T-helper 1 cell treated with Interleukin-12 subunit alpha and Interleukin-12 subunit beta and Interleukin-4 antibody, amounts not matched to agents 30 μg/mL and 1 μg/mL, for 36 hours (primary cell): ENCODE measurements around the gene HSD17B4.
A peak's percentile ranks its signal among the peaks of the same experiment; 100 is the strongest.
"Not testable (repeated sequence)": the region's sequence is repeated elsewhere in the genome, so short reads cannot be mapped to it uniquely, and the experiment has no call there.

Experiments used
- H3K27ac Mint-ChIP-seq: one replicate; pipeline ENCODE4 v1.8.0; 2021; ENCODE audit warnings: mild to moderate bottlenecking, mixed read lengths
- H3K27me3 Mint-ChIP-seq: one replicate; pipeline ENCODE4 v1.8.0; 2021; ENCODE audit warnings: low read depth, mixed read lengths
- H3K36me3 Mint-ChIP-seq: one replicate; pipeline ENCODE4 v1.8.0; 2021; ENCODE audit warnings: low read depth, mixed read lengths
- H3K4me1 Mint-ChIP-seq: one replicate; pipeline ENCODE4 v1.8.0; 2021; ENCODE audit warnings: low read depth, mixed read lengths
- H3K4me3 Mint-ChIP-seq: one replicate; pipeline ENCODE4 v1.8.0; 2021; ENCODE audit warnings: mild to moderate bottlenecking, moderate library complexity, mixed read lengths
- H3K9me3 Mint-ChIP-seq: one replicate; pipeline ENCODE4 v1.8.0; 2021; ENCODE audit warnings: mixed read lengths

The HSD17B4 gene

DNA sequence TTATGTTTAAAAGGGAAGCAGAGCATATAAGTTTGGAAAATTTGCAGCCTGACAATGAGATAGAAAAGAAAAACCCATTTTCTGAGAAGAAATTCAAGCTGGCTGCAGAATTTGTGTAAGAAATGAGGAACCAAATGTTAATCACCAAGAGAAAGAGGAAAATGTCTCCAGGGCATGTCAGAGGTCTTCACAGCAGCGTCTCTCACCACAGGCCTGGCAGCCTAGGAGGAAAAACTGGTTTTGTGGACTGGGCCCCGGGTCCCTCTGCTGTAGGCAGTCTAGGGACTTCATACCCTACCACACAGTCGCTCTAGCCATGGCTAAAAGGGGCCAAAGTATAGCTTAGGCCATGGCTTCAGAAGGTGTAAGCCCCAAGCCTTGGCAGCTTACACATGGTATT lies 32.1 kb upstream of the HSD17B4 start:
- H3K4me3 Mint-ChIP-seq = no peak overlapping the region
- H3K27ac Mint-ChIP-seq = no peak overlapping the region
- H3K27me3 Mint-ChIP-seq = peaks cover 5% of the 10 kb centered on the region
- no peaks in the 10 kb centered on the region for H3K36me3 Mint-ChIP-seq
- no peaks in the 10 kb centered on the region for H3K9me3 Mint-ChIP-seq
- peaks cover 9% of the 10 kb centered on the region for H3K4me1 Mint-ChIP-seq

DNA sequence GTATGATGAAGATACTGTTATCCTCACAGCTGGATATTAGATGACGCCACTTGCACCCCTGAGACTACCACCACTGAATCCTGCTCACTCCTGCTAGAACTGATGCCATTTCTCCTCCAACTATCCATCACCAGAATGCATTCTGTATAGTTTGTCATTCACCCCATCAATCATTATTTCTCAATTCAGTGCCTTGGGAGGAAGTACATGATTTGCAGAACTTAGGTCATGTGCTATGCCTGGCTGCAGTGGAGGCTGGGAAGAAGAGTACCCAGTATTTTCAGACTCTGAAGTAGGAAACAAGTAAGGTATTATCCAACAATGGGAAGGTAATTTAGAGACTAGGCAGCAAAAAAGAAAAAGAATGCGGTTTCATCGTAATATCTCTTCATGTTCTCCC lies 26.2 kb upstream of the HSD17B4 start:
- Mint-ChIP-seq H3K36me3 (no peaks in the 10 kb centered on the region), H3K27ac (no peak overlapping the region), H3K27me3 (peaks cover 5% of the 10 kb centered on the region), H3K4me1 (peaks cover 3% of the 10 kb centered on the region), H3K9me3 (peaks cover 1% of the 10 kb centered on the region), H3K4me3 (no peak overlapping the region)

DNA sequence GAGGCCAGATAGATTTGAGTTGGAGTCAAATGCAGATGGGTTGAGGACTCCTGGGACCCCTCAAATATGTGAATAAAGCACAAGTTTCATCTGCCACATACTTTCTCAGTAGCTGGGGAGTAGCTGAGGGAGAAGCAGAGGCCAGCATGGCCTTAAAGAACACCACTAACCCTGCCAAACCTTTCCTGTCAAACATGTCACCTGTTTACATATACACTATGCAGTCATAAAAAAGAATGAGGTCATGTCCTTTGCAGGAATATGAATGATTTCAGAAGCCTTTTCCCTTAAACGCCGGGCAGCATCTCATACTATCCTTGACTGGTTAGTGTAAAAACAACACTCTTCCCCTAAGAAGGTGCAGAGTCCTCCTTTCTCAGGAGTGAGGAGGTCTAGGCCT lies 25.2 kb upstream of the HSD17B4 start:
- H3K27ac Mint-ChIP-seq = no peak overlapping the region
- H3K27me3 Mint-ChIP-seq = peaks cover 5% of the 10 kb centered on the region
- no peaks in the 10 kb centered on the region for H3K36me3 Mint-ChIP-seq
- no peak overlapping the region for H3K4me3 Mint-ChIP-seq
- H3K4me1 Mint-ChIP-seq = peaks cover 3% of the 10 kb centered on the region
- H3K9me3 Mint-ChIP-seq = peaks cover 3% of the 10 kb centered on the region

DNA sequence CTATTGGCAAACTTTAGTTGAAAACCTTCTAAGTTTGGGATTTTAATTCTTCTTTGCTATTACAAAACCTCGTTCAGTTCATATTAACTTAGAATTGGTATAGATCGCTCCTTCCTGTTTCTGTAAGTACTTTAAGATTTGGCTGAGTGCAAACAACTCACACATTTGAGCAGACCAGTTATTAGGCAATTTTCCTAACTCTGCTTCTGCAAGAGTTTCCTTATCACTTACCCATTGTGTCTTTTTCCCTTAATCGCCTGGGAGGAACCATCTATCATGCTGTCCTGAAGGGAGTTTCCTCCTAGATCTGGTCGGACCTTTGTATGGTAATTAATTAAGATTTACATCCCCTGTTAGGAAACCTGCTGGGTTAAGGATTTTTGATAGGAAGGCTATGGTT lies 24.7 kb upstream of the HSD17B4 start:
- H3K4me1 Mint-ChIP-seq, H3K4me3 Mint-ChIP-seq, H3K9me3 Mint-ChIP-seq, H3K36me3 Mint-ChIP-seq, H3K27ac Mint-ChIP-seq, H3K27me3 Mint-ChIP-seq: not testable (repeated sequence)

DNA sequence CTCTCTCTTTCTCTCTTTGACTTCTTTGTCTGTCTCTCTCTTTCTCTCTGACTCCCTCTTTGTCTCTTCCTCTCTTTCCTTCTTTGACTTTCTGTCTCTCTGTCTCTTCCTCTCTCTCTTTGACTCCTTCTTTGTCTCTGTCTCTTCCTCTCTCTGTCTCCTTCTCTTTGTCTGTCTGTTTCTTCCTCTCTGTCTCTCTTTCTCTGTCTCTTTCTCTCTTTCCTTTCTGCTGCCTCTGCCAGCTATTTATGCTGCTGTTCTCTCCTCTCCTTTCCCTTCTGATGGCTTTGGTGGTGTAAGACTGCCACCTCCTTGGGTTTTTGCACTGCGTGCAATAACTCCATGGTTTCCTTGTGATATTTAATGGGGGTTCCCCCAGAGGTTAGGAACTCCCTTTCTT lies 24.1 kb upstream of the HSD17B4 start:
- not testable (repeated sequence) for H3K4me1 Mint-ChIP-seq, H3K27me3 Mint-ChIP-seq, H3K4me3 Mint-ChIP-seq, H3K27ac Mint-ChIP-seq, H3K36me3 Mint-ChIP-seq, H3K9me3 Mint-ChIP-seq

DNA sequence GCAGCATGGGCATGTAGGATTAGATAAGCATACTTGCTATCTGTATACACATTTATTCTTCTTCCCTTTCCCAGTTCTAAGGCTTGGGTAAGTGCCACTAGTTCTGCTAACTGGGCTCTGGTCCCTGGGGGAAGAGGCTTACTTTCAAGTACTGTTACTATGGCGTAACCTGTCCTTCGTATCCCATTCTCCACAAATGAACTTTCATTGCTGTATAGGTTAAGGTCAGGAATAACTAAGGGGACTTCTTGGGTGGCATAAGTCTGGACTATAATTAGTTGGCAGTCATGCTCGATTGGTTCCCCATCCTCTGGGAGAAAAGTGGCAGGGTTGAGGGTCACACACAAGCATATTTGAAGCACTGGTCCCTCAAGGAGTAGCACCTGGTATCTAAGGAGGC lies 23.7 kb upstream of the HSD17B4 start:
- H3K27ac Mint-ChIP-seq, H3K4me3 Mint-ChIP-seq, H3K4me1 Mint-ChIP-seq, H3K9me3 Mint-ChIP-seq, H3K27me3 Mint-ChIP-seq, H3K36me3 Mint-ChIP-seq: not testable (repeated sequence)

DNA sequence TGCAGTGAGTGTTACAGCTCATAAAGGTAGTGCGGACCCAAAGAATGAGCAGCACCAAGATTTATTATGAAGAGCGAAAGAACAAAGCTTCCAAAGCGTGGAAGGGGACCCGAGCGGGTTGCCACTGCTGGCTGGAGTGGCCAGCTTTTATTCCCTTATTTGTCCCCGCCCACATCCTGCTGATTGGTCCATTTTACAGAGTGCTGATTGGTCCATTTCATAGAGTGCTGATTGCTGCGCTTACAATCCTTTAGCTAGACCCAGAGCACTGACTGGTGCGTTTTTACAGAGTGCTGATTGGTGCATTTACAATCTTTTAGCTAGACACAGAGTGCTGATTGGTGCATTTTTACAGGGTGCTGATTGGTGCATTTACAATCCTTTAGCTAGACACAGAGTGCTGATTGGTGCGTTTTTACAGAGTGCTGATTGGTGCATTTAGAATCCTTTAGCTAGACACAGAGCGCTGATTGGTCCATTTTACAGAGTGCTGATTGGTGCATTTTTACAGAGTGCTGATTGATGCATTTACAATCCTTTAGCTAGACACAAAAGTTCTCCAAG lies 19.5 kb upstream of the HSD17B4 start:
- H3K36me3 Mint-ChIP-seq, H3K9me3 Mint-ChIP-seq, H3K27ac Mint-ChIP-seq, H3K4me3 Mint-ChIP-seq: not testable (repeated sequence)
- H3K27me3 Mint-ChIP-seq = peaks cover 12% of the 10 kb centered on the region
- H3K4me1 Mint-ChIP-seq = peaks cover 11% of the 10 kb centered on the region

DNA sequence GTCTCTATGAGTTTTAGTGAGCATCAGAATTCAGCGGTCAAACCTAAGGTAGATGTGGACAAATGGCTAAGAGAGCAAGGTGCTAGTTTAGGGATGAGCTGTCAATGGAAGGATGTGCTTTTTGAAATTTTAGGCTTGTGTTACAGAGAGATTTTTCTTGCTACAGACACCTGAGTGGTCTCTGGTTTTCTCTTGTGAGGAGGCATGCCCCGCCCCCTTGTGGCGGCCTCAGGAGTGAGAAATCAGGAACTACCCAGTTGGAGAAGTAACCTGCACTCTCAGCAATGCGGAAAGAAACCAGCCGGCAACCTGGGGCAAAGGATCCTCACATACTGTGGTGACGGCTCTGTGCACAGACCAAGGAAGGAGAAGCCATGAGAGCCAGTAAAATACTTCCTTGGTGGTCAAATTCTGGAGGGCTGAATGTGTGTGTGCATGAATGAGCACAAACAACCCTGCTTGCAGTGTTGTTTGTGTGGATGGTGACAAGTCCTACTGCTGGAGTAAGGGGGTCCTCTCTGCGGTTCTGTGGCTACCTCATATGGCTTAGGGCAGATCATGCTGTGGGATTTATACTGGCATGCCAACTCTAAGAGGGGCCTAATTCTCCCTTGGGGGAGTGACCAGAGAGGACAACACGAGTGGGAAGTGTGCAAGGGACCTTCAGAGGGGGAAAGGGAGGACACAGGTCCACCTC lies 16.7 kb upstream of the HSD17B4 start:
- peaks cover 3% of the 10 kb centered on the region for H3K9me3 Mint-ChIP-seq
- no peaks in the 10 kb centered on the region for H3K36me3 Mint-ChIP-seq
- peaks cover 11% of the 10 kb centered on the region for H3K4me1 Mint-ChIP-seq
- H3K27ac Mint-ChIP-seq = no peak overlapping the region
- no peak overlapping the region for H3K4me3 Mint-ChIP-seq
- H3K27me3 Mint-ChIP-seq = peaks cover 25% of the 10 kb centered on the region

DNA sequence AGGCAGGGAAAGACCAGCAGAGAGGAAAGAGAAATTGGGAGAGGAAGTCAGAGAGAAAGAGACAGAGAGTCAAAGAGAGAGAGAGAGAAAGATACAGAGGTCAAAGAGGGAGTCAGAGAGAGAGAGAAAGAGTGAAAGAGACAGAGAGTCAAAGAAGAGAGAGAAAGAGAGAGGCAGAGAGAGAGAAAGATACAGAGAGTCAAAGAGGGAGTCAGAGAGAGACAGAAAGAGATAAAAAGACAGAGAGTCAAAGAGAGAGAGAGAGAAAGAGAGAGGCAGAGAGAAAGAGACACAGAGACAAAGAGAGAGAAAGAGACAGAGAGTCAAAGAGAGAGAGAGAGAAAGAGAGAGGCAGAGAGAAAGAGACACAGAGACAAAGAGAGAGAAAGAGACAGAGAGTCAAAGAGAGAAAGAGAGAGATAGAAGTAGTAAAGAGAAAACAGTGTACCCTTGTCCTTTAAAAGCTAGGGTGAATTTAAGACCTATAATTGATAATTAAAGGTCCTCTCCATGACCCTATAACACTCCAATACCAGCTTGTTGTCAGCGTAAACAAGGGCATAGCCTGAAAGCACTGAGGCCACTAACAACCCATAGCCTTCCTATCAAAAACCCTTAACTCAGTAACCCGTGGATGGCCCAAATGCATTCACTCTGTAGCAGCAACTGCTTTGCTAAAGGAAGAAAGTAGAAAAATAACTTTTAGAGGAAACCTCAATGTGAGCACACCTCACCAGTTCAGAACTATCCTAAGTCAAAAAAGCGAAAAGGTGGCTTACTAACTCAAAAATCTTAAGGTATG lies 14.3 kb upstream of the HSD17B4 start:
- Mint-ChIP-seq H3K4me1 (peaks cover 11% of the 10 kb centered on the region), H3K27me3 (peaks cover 46% of the 10 kb centered on the region), H3K4me3 (peak overlapping the region; percentile 18)
- not testable (repeated sequence) for H3K36me3 Mint-ChIP-seq, H3K27ac Mint-ChIP-seq, H3K9me3 Mint-ChIP-seq

DNA sequence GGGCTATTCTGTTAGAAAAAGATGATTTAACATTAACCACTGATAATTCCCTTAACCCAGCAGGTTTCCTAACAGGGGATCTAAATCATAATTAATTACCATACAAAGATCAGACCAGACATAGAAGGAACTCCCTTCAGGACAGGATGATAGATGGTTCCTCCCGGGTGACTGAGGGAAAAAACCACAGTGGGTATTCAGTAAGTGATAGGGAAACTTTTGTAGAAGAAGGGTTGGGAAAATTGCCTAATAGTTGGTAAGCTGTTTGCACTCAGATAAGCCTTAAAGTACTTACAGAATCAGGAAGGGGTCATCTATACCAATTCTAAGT lies 13.7 kb upstream of the HSD17B4 start:
- peaks cover 11% of the 10 kb centered on the region for H3K9me3 Mint-ChIP-seq
- H3K27me3 Mint-ChIP-seq = peaks cover 52% of the 10 kb centered on the region
- H3K4me1 Mint-ChIP-seq = peaks cover 11% of the 10 kb centered on the region
- H3K27ac Mint-ChIP-seq, H3K36me3 Mint-ChIP-seq: not testable (repeated sequence)
- H3K4me3 Mint-ChIP-seq = peak overlapping the region; percentile 77

DNA sequence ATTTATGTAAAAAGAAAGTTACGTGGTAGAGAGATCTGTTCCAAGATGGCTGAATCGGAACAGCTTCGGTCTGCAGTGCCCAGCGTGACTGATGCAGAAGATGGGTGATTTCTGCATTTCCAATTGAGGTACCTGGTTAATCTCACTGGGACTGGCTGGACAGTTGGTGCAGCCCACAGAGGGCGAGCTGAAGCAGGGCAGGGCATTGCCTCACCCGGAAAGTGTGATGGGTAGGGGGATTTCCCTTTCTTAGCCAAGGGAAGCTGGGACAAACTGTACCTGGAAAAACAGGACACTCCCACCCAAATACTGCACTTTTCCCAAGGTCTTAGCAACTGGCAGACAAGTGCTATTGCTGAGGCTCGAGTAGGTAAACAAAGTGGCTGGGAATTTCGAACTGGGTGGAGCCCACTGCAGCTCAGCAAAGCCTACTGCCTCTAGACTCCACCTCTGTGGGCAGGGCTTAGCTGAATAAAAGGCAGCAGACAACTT lies 13.1 kb upstream of the HSD17B4 start:
- H3K27ac Mint-ChIP-seq = no peak overlapping the region
- H3K4me3 Mint-ChIP-seq = peak overlapping the region; percentile 77
- peaks cover 58% of the 10 kb centered on the region for H3K27me3 Mint-ChIP-seq
- H3K4me1 Mint-ChIP-seq = peaks cover 10% of the 10 kb centered on the region
- no peaks in the 10 kb centered on the region for H3K36me3 Mint-ChIP-seq
- H3K9me3 Mint-ChIP-seq = peaks cover 11% of the 10 kb centered on the region

DNA sequence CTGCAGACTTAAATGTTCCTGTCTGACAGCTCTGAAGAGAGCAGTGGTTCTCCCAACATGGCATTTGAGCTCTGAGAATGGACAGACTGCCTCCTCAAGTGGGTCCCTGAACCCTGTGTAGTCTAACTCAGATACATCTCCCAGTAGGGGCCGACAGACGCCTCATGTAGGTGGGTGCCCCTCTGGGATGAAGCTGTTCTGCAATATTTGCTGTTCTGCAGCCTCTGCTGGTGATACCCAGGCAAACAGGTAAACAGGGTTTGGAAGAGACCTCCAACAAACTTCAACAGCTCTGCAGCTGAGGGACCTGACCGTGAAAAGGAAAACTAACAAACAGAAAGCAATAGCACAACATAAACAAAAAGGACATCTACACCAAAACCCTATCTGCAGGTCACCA lies 12.7 kb upstream of the HSD17B4 start:
- peaks cover 61% of the 10 kb centered on the region for H3K27me3 Mint-ChIP-seq
- H3K4me1 Mint-ChIP-seq, H3K4me3 Mint-ChIP-seq, H3K36me3 Mint-ChIP-seq, H3K27ac Mint-ChIP-seq: not testable (repeated sequence)
- H3K9me3 Mint-ChIP-seq = peaks cover 11% of the 10 kb centered on the region

DNA sequence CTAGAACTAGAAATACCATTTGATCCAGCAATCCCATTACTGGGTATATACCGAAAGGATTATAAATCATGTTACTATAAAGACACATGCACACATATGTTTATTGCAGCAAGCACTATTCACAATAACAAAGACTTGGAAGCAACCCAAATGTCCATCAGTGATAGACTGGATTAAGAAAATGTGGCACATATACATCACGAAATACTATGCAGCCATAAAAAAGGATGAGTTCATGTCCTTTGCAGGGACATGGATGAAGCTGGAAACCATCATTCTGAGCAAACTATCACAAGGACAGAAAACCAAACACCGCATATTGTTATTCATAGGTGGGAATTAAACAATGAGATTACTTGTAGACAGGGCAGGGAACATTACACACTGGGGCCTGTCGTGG lies 7.7 kb upstream of the HSD17B4 start:
- not testable (repeated sequence) for H3K4me3 Mint-ChIP-seq, H3K4me1 Mint-ChIP-seq, H3K27ac Mint-ChIP-seq, H3K36me3 Mint-ChIP-seq
- H3K27me3 Mint-ChIP-seq = peaks cover 58% of the 10 kb centered on the region
- H3K9me3 Mint-ChIP-seq = peaks cover 11% of the 10 kb centered on the region

DNA sequence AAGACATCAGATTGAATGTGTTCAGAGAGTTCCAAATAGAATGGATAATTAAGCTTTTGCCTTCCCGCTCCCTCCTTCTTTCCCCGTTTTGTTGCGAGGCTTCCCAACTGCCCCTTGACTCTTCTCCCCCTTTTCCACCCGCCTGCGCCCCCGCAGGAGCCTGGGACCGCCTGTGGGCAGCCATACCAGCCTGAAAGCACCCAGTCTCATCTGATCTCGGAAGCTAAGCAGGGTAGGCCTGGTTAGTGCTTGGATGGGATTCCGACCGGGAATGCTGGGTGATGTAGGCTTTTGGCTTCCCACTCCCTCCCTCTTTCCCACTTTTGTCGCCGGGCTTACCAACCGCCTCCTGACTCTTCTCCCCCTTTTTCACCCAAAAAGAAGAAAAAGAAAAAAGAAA lies 6.8 kb upstream of the HSD17B4 start:
- Mint-ChIP-seq H3K4me1 (no peaks in the 10 kb centered on the region), H3K27ac (no peak overlapping the region), H3K27me3 (peaks cover 49% of the 10 kb centered on the region), H3K9me3 (peaks cover 11% of the 10 kb centered on the region), H3K4me3 (no peak overlapping the region), H3K36me3 (no peaks in the 10 kb centered on the region)

DNA sequence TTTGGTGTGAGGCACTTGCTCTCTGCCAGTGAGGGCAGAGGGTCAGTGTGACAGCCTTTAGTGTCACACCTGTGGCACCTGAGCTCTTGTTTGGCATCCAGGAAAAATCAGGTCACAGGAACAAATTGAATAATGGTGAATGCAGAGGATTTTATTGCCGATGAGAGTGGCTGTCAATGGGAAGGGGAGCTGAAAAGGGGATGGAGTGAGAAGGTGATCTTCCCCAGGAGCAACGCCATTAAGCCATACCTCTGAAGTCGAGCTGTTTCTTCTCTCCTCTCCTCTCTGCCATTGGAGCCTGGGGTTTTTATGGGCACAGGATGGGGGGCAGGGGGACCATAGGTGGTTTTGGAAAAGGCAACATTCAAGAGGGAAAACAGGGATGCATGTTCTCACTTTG lies 2.4 kb upstream of the HSD17B4 start:
- Mint-ChIP-seq H3K27ac (no peak overlapping the region), H3K4me3 (no peak overlapping the region), H3K9me3 (no peaks in the 10 kb centered on the region), H3K4me1 (peaks cover 9% of the 10 kb centered on the region), H3K27me3 (peaks cover 13% of the 10 kb centered on the region), H3K36me3 (no peaks in the 10 kb centered on the region)
